Hepatocyte (in vitro differentiated cells): ENCODE results near the gene OOSP3. TPM values are rescaled to one million over a fixed set of nuclear protein-coding genes. Genes with fewer than 3 reads are reported as not detected.

ENCODE experiments used
- DNase-seq: peaks from one replicate; pipeline ENCODE4 v3.0.0-alpha.2; 2016; ENCODE audit warnings: low spot score
- H2AFZ ChIP-seq: fragments of 200-600 bp; sonication (generic); 2 replicates; pipeline ENCODE4 v1.6.0; 2016; ENCODE audit warnings: antibody characterized with exemption, mild to moderate bottlenecking
- H3K27ac ChIP-seq: fragments of 200-600 bp; sonication (generic); 2 replicates; pipeline ENCODE4 v1.5.1; 2016; ENCODE audit warnings: mild to moderate bottlenecking
- H3K27me3 ChIP-seq: fragments of 200-600 bp; sonication (generic); 2 replicates; pipeline ENCODE4 v1.6.1; 2016
- H3K36me3 ChIP-seq: fragments of 200-600 bp; sonication (generic); replicated peaks from 2 replicates; pipeline ENCODE4 v1.5.1; 2016; ENCODE audit warnings: low read depth; ENCODE audit not compliant: insufficient read depth
- H3K4me1 ChIP-seq: fragments of 200-600 bp; sonication (generic); 2 replicates; pipeline ENCODE4 v1.5.1; 2016; ENCODE audit warnings: mild to moderate bottlenecking, moderate library complexity; ENCODE audit not compliant: insufficient read depth
- H3K4me2 ChIP-seq: fragments of 200-600 bp; sonication (generic); 2 replicates; pipeline ENCODE4 v1.6.0; 2016
- H3K4me3 ChIP-seq: fragments of 200-600 bp; sonication (generic); 2 replicates; pipeline ENCODE4 v1.5.1; 2016; ENCODE audit warnings: mild to moderate bottlenecking
- H3K79me2 ChIP-seq: fragments of 200-600 bp; sonication (generic); 2 replicates; pipeline ENCODE4 v1.6.0; 2017; ENCODE audit warnings: mild to moderate bottlenecking
- H3K9me2 ChIP-seq: fragments of 200-600 bp; sonication (generic); replicated peaks from 2 replicates; pipeline ENCODE4 v1.6.0; 2017; ENCODE audit warnings: mild to moderate bottlenecking; ENCODE audit not compliant: insufficient read depth
- H3K9me3 ChIP-seq: fragments of 200-600 bp; sonication (generic); 2 replicates; pipeline ENCODE4 v1.5.1; 2016; ENCODE audit warnings: low read depth, mild to moderate bottlenecking
- H4K20me1 ChIP-seq: fragments of 200-600 bp; sonication (generic); 2 replicates; pipeline ENCODE4 v1.6.0; 2016; ENCODE audit warnings: mild to moderate bottlenecking; ENCODE audit not compliant: insufficient read depth, poor library complexity, severe bottlenecking
- EZH2 ChIP-seq: fragments of 200-600 bp; sonication (generic); IDR thresholded peaks from 2 replicates; pipeline ENCODE4 v1.6.1; 2016; ENCODE audit warnings: antibody characterized with exemption, mild to moderate bottlenecking, borderline replicate concordance
- EZH2phosphoT487 ChIP-seq: fragments of 200-600 bp; sonication (generic); IDR thresholded peaks from one replicate; pipeline ENCODE4 v1.6.1; 2018; ENCODE audit warnings: antibody characterized with exemption, mild to moderate bottlenecking, low read depth, moderate library complexity; ENCODE audit not compliant: unreplicated experiment, severe bottlenecking
- WGBS: methylation state at CpG from one replicate; pipeline ENCODE4 v1.1.6; 2016; ENCODE audit warnings: low lambda C conversion rate; ENCODE audit errors: missing lambda C conversion rate; 5-methylcytosine and 5-hydroxymethylcytosine counted together
- polyA plus RNA-seq: library from polyadenylated mRNA; unstranded; fragments of >200 nt; fragmentation: Nextera tagmentation; extraction: Ambion mirVana; gene quantifications from 2 replicates; pipeline ENCODE4 v1.2.1, GENCODE V29; 2016
- total RNA-seq: library from RNA; depleted of rRNA; stranded (reverse); fragments of >200 nt; gene quantifications from 2 replicates; pipeline ENCODE4 v1.2.3, GENCODE V29; 2014
- TF ChIP-seq, protein P1 (sequence below): fragments of 200-600 bp; sonication (generic); IDR thresholded peaks from 2 replicates; pipeline ENCODE4 v1.5.1; 2016; ENCODE audit warnings: antibody characterized with exemption, mild to moderate bottlenecking; ENCODE audit not compliant: poor library complexity

Gene OOSP3
- total and polyA plus RNA-seq, 2 experiments from 2014 or later = not detected

DNA sequence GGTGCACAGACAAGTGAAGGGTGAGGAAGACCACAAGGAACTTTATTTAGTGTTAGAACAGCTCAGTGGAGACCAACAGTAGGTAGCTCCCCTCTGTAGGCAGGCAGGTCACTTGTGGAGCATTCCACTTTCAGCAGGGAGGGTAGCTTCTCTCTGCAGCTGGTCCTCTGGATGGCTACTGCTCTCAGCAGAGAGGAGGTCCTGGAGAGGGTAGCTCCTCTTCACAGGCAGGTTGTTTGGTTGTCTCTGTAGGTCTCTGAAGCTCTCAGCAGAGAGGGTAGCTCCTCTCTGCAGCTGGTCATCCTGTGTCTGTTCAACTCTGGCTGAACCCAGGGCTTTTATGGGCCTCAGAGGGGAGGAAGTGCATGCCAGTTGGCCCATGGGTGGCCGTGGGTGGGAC lies 53.1 kb downstream of the OOSP3 start:
- no peak overlapping the region for H2AFZ ChIP-seq
- H3K9me2 ChIP-seq = no peaks in the 10 kb centered on the region
- H3K4me1 ChIP-seq = no peaks in the 10 kb centered on the region
- H3K4me3 ChIP-seq = no peak overlapping the region
- no peak overlapping the region for H3K4me2 ChIP-seq
- H3K9me3 ChIP-seq = no peaks in the 10 kb centered on the region
- DNase-seq = no peak
- H3K27ac ChIP-seq = no peak overlapping the region
- no peaks in the 10 kb centered on the region for H3K27me3 ChIP-seq
- 67% methylated on average over 1 of the region's 1 CpG for WGBS
- TF ChIP-seq EZH2 (no peak), EZH2phosphoT487 (no peak)
- TF ChIP-seq, protein P1, sequence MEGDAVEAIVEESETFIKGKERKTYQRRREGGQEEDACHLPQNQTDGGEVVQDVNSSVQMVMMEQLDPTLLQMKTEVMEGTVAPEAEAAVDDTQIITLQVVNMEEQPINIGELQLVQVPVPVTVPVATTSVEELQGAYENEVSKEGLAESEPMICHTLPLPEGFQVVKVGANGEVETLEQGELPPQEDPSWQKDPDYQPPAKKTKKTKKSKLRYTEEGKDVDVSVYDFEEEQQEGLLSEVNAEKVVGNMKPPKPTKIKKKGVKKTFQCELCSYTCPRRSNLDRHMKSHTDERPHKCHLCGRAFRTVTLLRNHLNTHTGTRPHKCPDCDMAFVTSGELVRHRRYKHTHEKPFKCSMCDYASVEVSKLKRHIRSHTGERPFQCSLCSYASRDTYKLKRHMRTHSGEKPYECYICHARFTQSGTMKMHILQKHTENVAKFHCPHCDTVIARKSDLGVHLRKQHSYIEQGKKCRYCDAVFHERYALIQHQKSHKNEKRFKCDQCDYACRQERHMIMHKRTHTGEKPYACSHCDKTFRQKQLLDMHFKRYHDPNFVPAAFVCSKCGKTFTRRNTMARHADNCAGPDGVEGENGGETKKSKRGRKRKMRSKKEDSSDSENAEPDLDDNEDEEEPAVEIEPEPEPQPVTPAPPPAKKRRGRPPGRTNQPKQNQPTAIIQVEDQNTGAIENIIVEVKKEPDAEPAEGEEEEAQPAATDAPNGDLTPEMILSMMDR = no peak
- H4K20me1 ChIP-seq = no peaks in the 10 kb centered on the region
- no peaks in the 10 kb centered on the region for H3K36me3 ChIP-seq
- no peaks in the 10 kb centered on the region for H3K79me2 ChIP-seq

DNA sequence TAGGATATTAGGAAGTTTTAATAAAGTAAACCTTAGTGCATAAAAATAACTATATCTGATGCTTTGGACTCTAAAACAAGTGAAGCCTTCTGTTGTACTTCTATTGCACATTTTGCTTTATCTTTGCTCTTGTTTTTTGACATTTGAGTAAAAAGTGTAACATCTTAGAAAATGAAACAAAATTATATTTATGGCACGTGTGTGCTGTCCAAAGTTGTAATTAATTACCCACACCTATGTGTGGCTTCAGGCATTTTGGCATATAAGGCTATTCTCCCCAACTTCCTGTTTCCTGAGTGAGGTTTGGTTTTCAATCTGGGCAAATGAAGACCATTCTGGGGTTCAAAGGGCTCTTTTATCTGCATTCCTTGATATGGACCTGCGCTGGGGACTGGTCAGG lies 59.5 kb downstream of the OOSP3 start, which contains the start of gene OOSP1:
TSS of gene OOSP1 (plus strand) at position 301 of the 400 bp plus-strand sequence. CDS start at position 324, 23 bp downstream.
- no peak within 1 kb of the TSS for H2AFZ ChIP-seq
- no peaks in the 10 kb centered on the region for H3K27me3 ChIP-seq
- H3K36me3 ChIP-seq = no peaks in the 10 kb centered on the region
- no peaks in the 10 kb centered on the region for H3K9me2 ChIP-seq
- H3K27ac ChIP-seq = no peak within 1 kb of the TSS
- no peaks in the 10 kb centered on the region for H3K79me2 ChIP-seq
- no peaks in the 10 kb centered on the region for H3K4me1 ChIP-seq
- 66% methylated on average over 2 of the region's 2 CpGs for WGBS
- no peak within 1 kb of the TSS for H3K4me3 ChIP-seq
- no peak for TF ChIP-seq EZH2
- TF ChIP-seq EZH2phosphoT487 = no peak
- TF ChIP-seq, protein P1 = no peak
- H3K9me3 ChIP-seq = no peaks in the 10 kb centered on the region
- H3K4me2 ChIP-seq = no peak within 1 kb of the TSS
- no peaks in the 10 kb centered on the region for H4K20me1 ChIP-seq
- no peak for DNase-seq

DNA sequence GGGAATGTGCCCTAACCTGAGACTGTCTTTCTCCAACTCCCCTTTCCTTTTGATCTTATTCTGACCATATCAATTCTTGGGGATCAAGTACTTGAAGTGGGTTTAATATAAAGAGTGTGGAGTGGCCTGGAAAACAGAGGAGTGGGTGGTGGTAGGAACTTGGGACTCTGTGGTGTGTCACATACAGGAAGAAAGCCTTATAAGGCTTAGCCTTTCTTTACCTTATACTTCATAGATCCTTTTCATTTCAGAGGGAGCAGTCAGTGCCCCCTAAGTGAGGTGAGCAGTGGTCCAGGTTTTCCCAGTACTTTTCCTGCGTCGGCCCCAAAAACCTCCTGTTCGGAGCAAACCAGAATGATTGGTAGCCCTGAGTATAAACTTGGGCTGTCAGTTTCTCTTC lies 60.1 kb downstream of the OOSP3 start:
- H3K27me3 ChIP-seq = no peaks in the 10 kb centered on the region
- 92% methylated on average over 3 of the region's 3 CpGs for WGBS
- H3K4me3 ChIP-seq = no peak overlapping the region
- H3K4me1 ChIP-seq = no peaks in the 10 kb centered on the region
- no peaks in the 10 kb centered on the region for H3K79me2 ChIP-seq
- TF ChIP-seq EZH2 = no peak
- TF ChIP-seq EZH2phosphoT487 = no peak
- TF ChIP-seq, protein P1 = no peak
- no peak for DNase-seq
- no peak overlapping the region for H2AFZ ChIP-seq
- H3K4me2 ChIP-seq = no peak overlapping the region
- no peaks in the 10 kb centered on the region for H4K20me1 ChIP-seq
- no peaks in the 10 kb centered on the region for H3K9me3 ChIP-seq
- no peaks in the 10 kb centered on the region for H3K36me3 ChIP-seq
- no peak overlapping the region for H3K27ac ChIP-seq
- no peaks in the 10 kb centered on the region for H3K9me2 ChIP-seq

DNA sequence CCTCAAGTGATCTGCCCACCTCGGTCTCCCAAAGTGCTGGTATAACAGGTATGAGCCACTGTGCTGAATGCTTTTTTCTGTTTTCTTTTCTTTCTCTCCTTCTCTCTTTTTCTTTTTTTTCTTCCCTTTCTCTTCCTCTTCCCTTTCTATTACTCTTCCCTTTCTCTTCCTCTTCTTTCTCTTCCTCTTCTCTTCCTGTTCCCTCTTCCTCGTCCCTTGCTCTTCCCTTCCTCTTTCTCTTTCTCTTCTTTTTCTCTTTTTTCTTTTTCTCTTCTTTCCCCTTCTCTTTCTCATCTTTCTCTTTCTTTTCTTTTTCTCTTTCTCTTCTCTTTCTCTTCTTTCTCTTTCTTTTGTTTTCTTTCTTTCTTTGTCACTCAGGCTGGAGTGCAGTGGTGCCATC lies 60.9 kb downstream of the OOSP3 start:
- TF ChIP-seq, protein P1 = no peak
- TF ChIP-seq EZH2phosphoT487 = no peak
- no peak for TF ChIP-seq EZH2
- no peak overlapping the region for H3K4me3 ChIP-seq
- no peak for DNase-seq
- H3K9me2 ChIP-seq = no peaks in the 10 kb centered on the region
- H3K4me2 ChIP-seq = no peak overlapping the region
- H3K36me3 ChIP-seq = no peaks in the 10 kb centered on the region
- 88% methylated on average over 2 of the region's 2 CpGs for WGBS
- no peaks in the 10 kb centered on the region for H3K27me3 ChIP-seq
- no peaks in the 10 kb centered on the region for H3K79me2 ChIP-seq
- H3K4me1 ChIP-seq = no peaks in the 10 kb centered on the region
- no peaks in the 10 kb centered on the region for H3K9me3 ChIP-seq
- no peak overlapping the region for H2AFZ ChIP-seq
- H3K27ac ChIP-seq = no peak overlapping the region
- H4K20me1 ChIP-seq = no peaks in the 10 kb centered on the region
